SIG-M5 treated with dmso at 0.1 percent for 504 hours (cell line): ENCODE data around the gene NAA80.
"Not testable (repeated sequence)": the region's sequence is repeated elsewhere in the genome, so short reads cannot be mapped to it uniquely, and the experiment has no call there.

Experiments used
- DNase-seq: peaks from one replicate; lab custom pipeline; 2025; ENCODE audit not compliant: unreplicated experiment; lab: John Stamatoyannopoulos, UW

Gene NAA80

GRCh38 chr3:50271314-50271936 is 27.8 kb downstream of the NAA80 start:
- DNase-seq: no peak

GRCh38 chr3:50270422-50271224 is 28.6 kb downstream of the NAA80 start:
- no peak for DNase-seq

GRCh38 chr3:50269977-50270413 is 29.2 kb downstream of the NAA80 start:
- DNase-seq: no peak

GRCh38 chr3:50269460-50269859 is 29.7 kb downstream of the NAA80 start:
- DNase-seq: no peak

- no peak for DNase-seq
Observed at GRCh38 chr3:50268703-50269451, 30.3 kb downstream of the NAA80 start, which contains the start of gene SEMA3B. Gene SEMA3B, plus strand, starts transcription at chr3:50269147. Its CDS starts 94 bp downstream, at chr3:50269241.

GRCh38 chr3:50268276-50268675 is 30.9 kb downstream of the NAA80 start:
- DNase-seq: no peak

- DNase-seq: no peak
Observed at GRCh38 chr3:50267280-50267913, 31.8 kb downstream of the NAA80 start.

GRCh38 chr3:50266836-50267235 is 32.4 kb downstream of the NAA80 start:
- DNase-seq: no peak

GRCh38 chr3:50266017-50266416 is 33.2 kb downstream of the NAA80 start:
- DNase-seq: no peak

GRCh38 chr3:50265571-50265970 is 33.6 kb downstream of the NAA80 start:
- DNase-seq: no peak

GRCh38 chr3:50264964-50265485 is 34.2 kb downstream of the NAA80 start:
- DNase-seq: no peak

- no peak for DNase-seq
Observed at GRCh38 chr3:50264383-50264963, 34.7 kb downstream of the NAA80 start.

GRCh38 chr3:50263478-50264382 is 35.5 kb downstream of the NAA80 start:
- no peak for DNase-seq

GRCh38 chr3:50262778-50263177 is 36.4 kb downstream of the NAA80 start:
- DNase-seq: no peak

GRCh38 chr3:50262200-50262599 is 37.0 kb downstream of the NAA80 start:
- not testable (repeated sequence) for DNase-seq

- no peak for DNase-seq
Observed at GRCh38 chr3:50261505-50261904, 37.7 kb downstream of the NAA80 start.

GRCh38 chr3:50260942-50261441 is 38.2 kb downstream of the NAA80 start:
- no peak for DNase-seq

GRCh38 chr3:50260027-50260941 is 38.9 kb downstream of the NAA80 start:
- peak; percentile 75 for DNase-seq
